HEK293 (cell line): ENCODE data around the gene EXOSC2.

ENCODE experiments used
- CTCF ChIA-PET: fragments of 350-600 bp; formaldehyde crosslinking; extraction: SDS; loops from one replicate; lab custom pipeline; 2021; ENCODE audit warnings: antibody characterized with exemption; lab: Yijun Ruan, JAX
- POLR2A ChIA-PET: fragments of 300-600 bp; formaldehyde crosslinking; extraction: SDS; loops from one replicate; lab custom pipeline; 2020; ENCODE audit warnings: antibody characterized with exemption, inconsistent platforms; lab: Yijun Ruan, JAX
- H3K27ac ChIP-seq: fragments of 200-500 bp; sonication (Bioruptor generic); 2 replicates; pipeline ENCODE4 v1.5.1; 2014; ENCODE audit warnings: low read depth, low read length, control low read depth, inconsistent platforms; ENCODE audit errors: extremely low read depth
- H3K36me3 ChIP-seq, 2 experiments: fragments of 200-500 bp in 1 of 2; sonication (Bioruptor generic) in 1 of 2; 1 replicate in 1 of 2; 2 replicates in 1 of 2; pipeline ENCODE4 v1.5.1; 2014 to 2017; ENCODE audit warnings: inconsistent platforms in 2 of 2, low read length in 2 of 2; ENCODE audit not compliant: control insufficient read depth in 2 of 2, insufficient read depth in 1 of 2
- H3K4me1 ChIP-seq: fragments of 200-500 bp; sonication (Bioruptor generic); 2 replicates; pipeline ENCODE4 v1.5.1; 2014; ENCODE audit warnings: mild to moderate bottlenecking, low read length, inconsistent platforms; ENCODE audit not compliant: control insufficient read depth, insufficient read depth
- H3K4me3 ChIP-seq: 2 replicates; pipeline ENCODE4 v1.5.1; 2011; ENCODE audit warnings: low read depth, mild to moderate bottlenecking, control low read depth, low read length, moderate library complexity
- H3K9me3 ChIP-seq: fragments of 200-500 bp; sonication (Bioruptor generic); 2 replicates; pipeline ENCODE4 v1.5.1; 2014; ENCODE audit warnings: low read depth, low read length, inconsistent platforms; ENCODE audit not compliant: control insufficient read depth, insufficient read depth
- GLIS1 ChIP-seq: fragments of 450-650 bp; formaldehyde crosslinking; IDR thresholded peaks from 2 replicates; pipeline ENCODE4 v1.5.1; 2016; ENCODE audit warnings: missing biosample characterization, missing genetic modification characterization
- IKZF3 ChIP-seq: fragments of 450-650 bp; IDR thresholded peaks from 2 replicates; pipeline ENCODE4 v1.5.0; 2018; ENCODE audit warnings: missing biosample characterization, mild to moderate bottlenecking, missing genetic modification characterization, moderate library complexity
- KLF8 ChIP-seq: fragments of 450-650 bp; formaldehyde crosslinking; IDR thresholded peaks from 2 replicates; pipeline ENCODE4 v1.5.1; 2016; ENCODE audit warnings: missing biosample characterization, missing genetic modification characterization
- MZF1 ChIP-seq: fragments of 450-650 bp; formaldehyde crosslinking; IDR thresholded peaks from 2 replicates; pipeline ENCODE4 v1.5.1; 2017; ENCODE audit warnings: missing biosample characterization, missing genetic modification characterization, borderline replicate concordance
- ZBTB10 ChIP-seq: fragments of 450-650 bp; formaldehyde crosslinking; IDR thresholded peaks from 2 replicates; pipeline ENCODE4 v1.5.1; 2016; ENCODE audit warnings: missing biosample characterization, missing genetic modification characterization
- ZNF133 ChIP-seq: fragments of 450-650 bp; formaldehyde crosslinking; IDR thresholded peaks from 2 replicates; pipeline ENCODE4 v1.5.1; 2016; ENCODE audit warnings: missing biosample characterization, missing genetic modification characterization
- ZNF677 ChIP-seq: fragments of 450-650 bp; IDR thresholded peaks from 2 replicates; pipeline ENCODE4 v1.5.0; 2018; ENCODE audit warnings: missing biosample characterization, mild to moderate bottlenecking, missing genetic modification characterization, moderate library complexity
- ZSCAN30 ChIP-seq: fragments of 450-650 bp; IDR thresholded peaks from 2 replicates; pipeline ENCODE4 v1.5.1; 2018; ENCODE audit warnings: missing biosample characterization, mild to moderate bottlenecking, missing genetic modification characterization, moderate library complexity
- TF ChIP-seq, protein P1 (sequence below): fragments of 450-650 bp; formaldehyde crosslinking; IDR thresholded peaks from 2 replicates; pipeline ENCODE4 v1.5.0; 2017; ENCODE audit warnings: missing biosample characterization, missing genetic modification characterization, borderline replicate concordance
- TF ChIP-seq, protein P2 (sequence below): fragments of 450-650 bp; formaldehyde crosslinking; IDR thresholded peaks from 2 replicates; pipeline ENCODE4 v1.5.1; 2016; ENCODE audit warnings: missing biosample characterization, missing genetic modification characterization
- TF ChIP-seq, protein P3 (sequence below): fragments of 450-650 bp; formaldehyde crosslinking; IDR thresholded peaks from 2 replicates; pipeline ENCODE4 v1.5.1; 2016; ENCODE audit warnings: missing biosample characterization, missing genetic modification characterization
- TF ChIP-seq, protein P4 (sequence below): fragments of 450-650 bp; formaldehyde crosslinking; IDR thresholded peaks from 2 replicates; pipeline ENCODE4 v1.5.1; 2016; ENCODE audit warnings: missing biosample characterization, missing genetic modification characterization

Gene EXOSC2

GRCh38 chr9:130665431-130666392 is 27.9 kb upstream of the EXOSC2 start:
- CTCF ChIA-PET = no interaction called here
- TF ChIP-seq ZNF133 = no peak
- TF ChIP-seq ZBTB10 (tag by site-specific recombination) = no peak
- TF ChIP-seq KLF8 = no peak
- TF ChIP-seq, protein P1, sequence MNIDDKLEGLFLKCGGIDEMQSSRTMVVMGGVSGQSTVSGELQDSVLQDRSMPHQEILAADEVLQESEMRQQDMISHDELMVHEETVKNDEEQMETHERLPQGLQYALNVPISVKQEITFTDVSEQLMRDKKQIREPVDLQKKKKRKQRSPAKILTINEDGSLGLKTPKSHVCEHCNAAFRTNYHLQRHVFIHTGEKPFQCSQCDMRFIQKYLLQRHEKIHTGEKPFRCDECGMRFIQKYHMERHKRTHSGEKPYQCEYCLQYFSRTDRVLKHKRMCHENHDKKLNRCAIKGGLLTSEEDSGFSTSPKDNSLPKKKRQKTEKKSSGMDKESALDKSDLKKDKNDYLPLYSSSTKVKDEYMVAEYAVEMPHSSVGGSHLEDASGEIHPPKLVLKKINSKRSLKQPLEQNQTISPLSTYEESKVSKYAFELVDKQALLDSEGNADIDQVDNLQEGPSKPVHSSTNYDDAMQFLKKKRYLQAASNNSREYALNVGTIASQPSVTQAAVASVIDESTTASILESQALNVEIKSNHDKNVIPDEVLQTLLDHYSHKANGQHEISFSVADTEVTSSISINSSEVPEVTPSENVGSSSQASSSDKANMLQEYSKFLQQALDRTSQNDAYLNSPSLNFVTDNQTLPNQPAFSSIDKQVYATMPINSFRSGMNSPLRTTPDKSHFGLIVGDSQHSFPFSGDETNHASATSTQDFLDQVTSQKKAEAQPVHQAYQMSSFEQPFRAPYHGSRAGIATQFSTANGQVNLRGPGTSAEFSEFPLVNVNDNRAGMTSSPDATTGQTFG (tag by site-specific recombination) = no peak
- TF ChIP-seq, protein P2, sequence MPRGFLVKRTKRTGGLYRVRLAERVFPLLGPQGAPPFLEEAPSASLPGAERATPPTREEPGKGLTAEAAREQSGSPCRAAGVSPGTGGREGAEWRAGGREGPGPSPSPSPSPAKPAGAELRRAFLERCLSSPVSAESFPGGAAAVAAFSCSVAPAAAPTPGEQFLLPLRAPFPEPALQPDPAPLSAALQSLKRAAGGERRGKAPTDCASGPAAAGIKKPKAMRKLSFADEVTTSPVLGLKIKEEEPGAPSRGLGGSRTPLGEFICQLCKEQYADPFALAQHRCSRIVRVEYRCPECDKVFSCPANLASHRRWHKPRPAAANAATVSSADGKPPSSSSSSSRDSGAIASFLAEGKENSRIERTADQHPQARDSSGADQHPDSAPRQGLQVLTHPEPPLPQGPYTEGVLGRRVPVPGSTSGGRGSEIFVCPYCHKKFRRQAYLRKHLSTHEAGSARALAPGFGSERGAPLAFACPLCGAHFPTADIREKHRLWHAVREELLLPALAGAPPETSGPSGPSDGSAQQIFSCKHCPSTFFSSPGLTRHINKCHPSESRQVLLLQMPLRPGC (tag by site-specific recombination) = no peak
- TF ChIP-seq MZF1 (tag by site-specific recombination) = no peak
- TF ChIP-seq IKZF3 (tag by site-specific recombination) = no peak
- no peak for TF ChIP-seq GLIS1 (tag by site-specific recombination)
- no peak for TF ChIP-seq ZSCAN30
- no peak for TF ChIP-seq ZNF677 (tag by site-specific recombination)
- TF ChIP-seq, protein P3, sequence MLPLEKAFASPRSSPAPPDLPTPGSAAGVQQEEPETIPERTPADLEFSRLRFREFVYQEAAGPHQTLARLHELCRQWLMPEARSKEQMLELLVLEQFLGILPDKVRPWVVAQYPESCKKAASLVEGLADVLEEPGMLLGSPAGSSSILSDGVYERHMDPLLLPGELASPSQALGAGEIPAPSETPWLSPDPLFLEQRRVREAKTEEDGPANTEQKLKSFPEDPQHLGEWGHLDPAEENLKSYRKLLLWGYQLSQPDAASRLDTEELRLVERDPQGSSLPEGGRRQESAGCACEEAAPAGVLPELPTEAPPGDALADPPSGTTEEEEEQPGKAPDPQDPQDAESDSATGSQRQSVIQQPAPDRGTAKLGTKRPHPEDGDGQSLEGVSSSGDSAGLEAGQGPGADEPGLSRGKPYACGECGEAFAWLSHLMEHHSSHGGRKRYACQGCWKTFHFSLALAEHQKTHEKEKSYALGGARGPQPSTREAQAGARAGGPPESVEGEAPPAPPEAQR (tag by site-specific recombination) = no peak
- TF ChIP-seq, protein P4, sequence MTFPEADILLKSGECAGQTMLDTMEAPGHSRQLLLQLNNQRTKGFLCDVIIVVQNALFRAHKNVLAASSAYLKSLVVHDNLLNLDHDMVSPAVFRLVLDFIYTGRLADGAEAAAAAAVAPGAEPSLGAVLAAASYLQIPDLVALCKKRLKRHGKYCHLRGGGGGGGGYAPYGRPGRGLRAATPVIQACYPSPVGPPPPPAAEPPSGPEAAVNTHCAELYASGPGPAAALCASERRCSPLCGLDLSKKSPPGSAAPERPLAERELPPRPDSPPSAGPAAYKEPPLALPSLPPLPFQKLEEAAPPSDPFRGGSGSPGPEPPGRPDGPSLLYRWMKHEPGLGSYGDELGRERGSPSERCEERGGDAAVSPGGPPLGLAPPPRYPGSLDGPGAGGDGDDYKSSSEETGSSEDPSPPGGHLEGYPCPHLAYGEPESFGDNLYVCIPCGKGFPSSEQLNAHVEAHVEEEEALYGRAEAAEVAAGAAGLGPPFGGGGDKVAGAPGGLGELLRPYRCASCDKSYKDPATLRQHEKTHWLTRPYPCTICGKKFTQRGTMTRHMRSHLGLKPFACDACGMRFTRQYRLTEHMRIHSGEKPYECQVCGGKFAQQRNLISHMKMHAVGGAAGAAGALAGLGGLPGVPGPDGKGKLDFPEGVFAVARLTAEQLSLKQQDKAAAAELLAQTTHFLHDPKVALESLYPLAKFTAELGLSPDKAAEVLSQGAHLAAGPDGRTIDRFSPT (tag by site-specific recombination) = no peak

More at GRCh38 chr9:130665431-130666392, 27.9 kb upstream of the EXOSC2 start:
- Histone ChIP-seq H3K4me1 (no peaks in the 10 kb centered on the region; the same call in 1 of the 2 replicates), H3K4me3 (no peak overlapping the region), H3K36me3 (no peaks in the 10 kb centered on the region), H3K27ac (no peak overlapping the region), H3K9me3 (no peaks in the 10 kb centered on the region)
- POLR2A ChIA-PET = interaction anchor here (1.6 kb wide), 1 partner anchor 28 kb away, joined by 4 read pairs; the partner anchor contains the start of gene EXOSC2
